Activated naive CD8-positive, alpha-beta T cell treated with anti-CD3 and anti-CD28 coated beads for 36 hours (primary cell): ENCODE data around the gene MEG3. TPM values are rescaled to one million over a fixed set of nuclear protein-coding genes. Genes with fewer than 3 reads are reported as not detected.

ENCODE experiments used
- DNase-seq: peaks from one replicate; pipeline ENCODE4 v3.0.0; 2021
- H3K27ac Mint-ChIP-seq: one replicate; pipeline ENCODE4 v1.8.0; 2022; ENCODE audit warnings: mild to moderate bottlenecking, moderate library complexity, mixed read lengths
- H3K27me3 Mint-ChIP-seq: one replicate; pipeline ENCODE4 v1.8.0; 2022; ENCODE audit warnings: mild to moderate bottlenecking, mixed read lengths
- H3K36me3 Mint-ChIP-seq: one replicate; pipeline ENCODE4 v1.8.0; 2021; ENCODE audit warnings: mild to moderate bottlenecking, mixed read lengths
- H3K4me1 Mint-ChIP-seq: one replicate; pipeline ENCODE4 v1.8.0; 2021; ENCODE audit warnings: mixed read lengths
- H3K4me3 Mint-ChIP-seq: one replicate; pipeline ENCODE4 v1.8.0; 2022; ENCODE audit warnings: mild to moderate bottlenecking, moderate library complexity, mixed read lengths
- H3K9me3 Mint-ChIP-seq: one replicate; pipeline ENCODE4 v1.8.0; 2022; ENCODE audit warnings: mixed read lengths
- total RNA-seq, 2 experiments: library from RNA; stranded (reverse); gene quantifications; one replicate each; pipeline ENCODE4 v1.2.3, GENCODE V29; 2021

Gene MEG3
- total RNA-seq, 2 experiments from 2014 or later = 0.10 TPM; not detected in 1

DNA sequence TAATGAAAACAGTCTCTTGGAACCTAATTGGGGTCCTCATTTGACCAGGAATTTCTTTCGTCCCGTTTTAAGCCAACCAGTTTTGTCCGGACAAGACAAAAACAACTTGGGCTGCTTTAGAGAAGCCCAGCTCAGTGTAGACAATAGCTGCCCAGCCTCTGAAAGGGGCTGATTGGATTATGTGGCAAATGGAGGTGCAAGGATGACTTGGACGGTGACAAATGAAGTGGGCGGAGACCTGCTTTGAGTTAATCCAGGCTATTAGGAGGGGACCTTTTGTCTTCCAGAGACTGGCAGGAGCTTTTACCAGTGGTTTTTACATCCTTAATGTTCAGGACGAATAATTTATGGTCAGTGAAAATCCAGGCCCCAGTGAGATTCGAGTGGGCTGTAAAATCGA, 4.8 kb downstream of the MEG3 start:
- Mint-ChIP-seq H3K4me3 (no peak overlapping the region), H3K4me1 (peaks cover 2% of the 10 kb centered on the region)

GRCh38 chr14:100832311-100832960, 6.5 kb downstream of the MEG3 start:
- no peak overlapping the region for H3K4me3 Mint-ChIP-seq
- H3K36me3 Mint-ChIP-seq = no peaks in the 10 kb centered on the region
- H3K27me3 Mint-ChIP-seq = peaks cover 21% of the 10 kb centered on the region
- H3K4me1 Mint-ChIP-seq = no peaks in the 10 kb centered on the region
- H3K27ac Mint-ChIP-seq = no peak overlapping the region
- no peak for DNase-seq
- peaks cover 5% of the 10 kb centered on the region for H3K9me3 Mint-ChIP-seq

More for the DNA sequence above, 4.8 kb downstream of the MEG3 start:
- Mint-ChIP-seq H3K36me3 (no peaks in the 10 kb centered on the region), H3K27ac (no peak overlapping the region), H3K9me3 (peaks cover 7% of the 10 kb centered on the region), H3K27me3 (peaks cover 37% of the 10 kb centered on the region)
- DNase-seq = no peak

GRCh38 chr14:100834082-100834793, 8.3 kb downstream of the MEG3 start:
- Mint-ChIP-seq H3K27ac (no peak overlapping the region), H3K9me3 (no peaks in the 10 kb centered on the region), H3K4me3 (no peak overlapping the region), H3K4me1 (no peaks in the 10 kb centered on the region), H3K36me3 (no peaks in the 10 kb centered on the region), H3K27me3 (peaks cover 6% of the 10 kb centered on the region)
- DNase-seq = no peak

DNA sequence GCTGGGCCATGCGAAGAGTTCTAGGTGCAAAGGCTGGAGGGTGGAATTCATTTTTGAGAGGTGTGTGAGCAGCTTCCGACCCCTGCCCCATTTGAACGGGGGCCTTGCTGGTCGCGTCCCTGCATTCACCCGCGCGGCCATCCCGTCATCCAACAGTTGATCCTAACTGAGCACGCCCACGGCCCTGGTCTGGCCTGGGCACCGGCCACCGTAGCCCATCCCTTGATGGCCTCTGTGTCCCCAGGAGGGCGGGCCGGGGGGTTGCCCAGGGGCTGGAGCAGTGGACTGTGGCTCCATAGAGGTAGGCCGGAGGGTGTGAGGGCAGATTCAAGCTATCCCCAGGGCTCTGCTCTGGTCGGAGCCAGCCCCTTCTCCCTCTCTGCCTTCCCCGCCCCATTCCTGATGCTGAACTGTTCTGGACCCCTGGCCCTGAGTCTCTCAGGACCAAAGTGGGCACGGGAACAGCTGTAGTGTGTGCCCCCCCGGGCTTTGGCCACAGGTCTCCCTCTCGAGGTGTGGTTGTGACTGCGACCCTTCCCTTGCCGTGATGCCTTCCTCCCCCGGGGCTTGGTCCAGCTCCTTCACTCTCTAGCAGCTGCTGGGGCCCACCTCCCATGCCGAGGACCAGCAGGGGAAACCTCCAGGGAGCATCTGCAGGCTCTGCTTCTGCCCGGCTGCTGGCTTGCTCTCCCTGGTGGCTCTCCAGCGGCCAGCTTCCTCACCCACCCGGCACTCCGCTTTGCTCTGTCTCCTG, 9.1 kb downstream of the MEG3 start:
- no peak overlapping the region for H3K4me3 Mint-ChIP-seq
- no peaks in the 10 kb centered on the region for H3K9me3 Mint-ChIP-seq
- DNase-seq = no peak
- peaks cover 5% of the 10 kb centered on the region for H3K27me3 Mint-ChIP-seq
- no peaks in the 10 kb centered on the region for H3K4me1 Mint-ChIP-seq
- H3K27ac Mint-ChIP-seq = no peak overlapping the region
- no peaks in the 10 kb centered on the region for H3K36me3 Mint-ChIP-seq

GRCh38 chr14:100835548-100836310, 9.8 kb downstream of the MEG3 start:
- Mint-ChIP-seq H3K4me3 (no peak overlapping the region), H3K4me1 (no peaks in the 10 kb centered on the region), H3K9me3 (no peaks in the 10 kb centered on the region), H3K27ac (no peak overlapping the region), H3K36me3 (no peaks in the 10 kb centered on the region), H3K27me3 (peaks cover 5% of the 10 kb centered on the region)
- no peak for DNase-seq

DNA sequence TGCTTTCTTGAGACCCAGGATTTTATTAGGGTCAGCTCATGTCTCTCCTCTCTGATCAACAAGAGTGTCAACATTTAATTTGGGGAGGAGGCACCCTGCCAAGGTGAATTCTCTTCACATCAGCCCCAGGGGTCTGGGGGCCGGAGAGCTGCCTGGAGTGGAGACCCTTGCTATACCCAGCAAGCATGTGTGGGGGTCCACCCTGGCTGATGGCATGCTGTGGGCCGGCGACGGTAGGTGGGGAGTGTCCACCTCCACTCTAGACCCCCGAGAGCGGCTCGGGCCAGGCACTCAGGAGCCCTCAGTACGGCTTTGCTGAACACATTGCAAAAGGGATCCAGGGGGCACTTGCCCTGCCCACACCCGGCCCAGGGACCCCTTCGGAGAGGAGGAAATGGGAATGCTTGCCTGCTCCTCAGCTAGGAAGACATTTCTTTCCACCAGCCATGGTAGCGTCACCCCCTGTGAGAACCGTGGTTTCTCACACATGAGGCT, 10.4 kb downstream of the MEG3 start:
- Mint-ChIP-seq H3K9me3 (no peaks in the 10 kb centered on the region), H3K27ac (no peak overlapping the region), H3K4me3 (no peak overlapping the region), H3K36me3 (no peaks in the 10 kb centered on the region), H3K4me1 (no peaks in the 10 kb centered on the region), H3K27me3 (peaks cover 5% of the 10 kb centered on the region)
- DNase-seq = no peak

DNA sequence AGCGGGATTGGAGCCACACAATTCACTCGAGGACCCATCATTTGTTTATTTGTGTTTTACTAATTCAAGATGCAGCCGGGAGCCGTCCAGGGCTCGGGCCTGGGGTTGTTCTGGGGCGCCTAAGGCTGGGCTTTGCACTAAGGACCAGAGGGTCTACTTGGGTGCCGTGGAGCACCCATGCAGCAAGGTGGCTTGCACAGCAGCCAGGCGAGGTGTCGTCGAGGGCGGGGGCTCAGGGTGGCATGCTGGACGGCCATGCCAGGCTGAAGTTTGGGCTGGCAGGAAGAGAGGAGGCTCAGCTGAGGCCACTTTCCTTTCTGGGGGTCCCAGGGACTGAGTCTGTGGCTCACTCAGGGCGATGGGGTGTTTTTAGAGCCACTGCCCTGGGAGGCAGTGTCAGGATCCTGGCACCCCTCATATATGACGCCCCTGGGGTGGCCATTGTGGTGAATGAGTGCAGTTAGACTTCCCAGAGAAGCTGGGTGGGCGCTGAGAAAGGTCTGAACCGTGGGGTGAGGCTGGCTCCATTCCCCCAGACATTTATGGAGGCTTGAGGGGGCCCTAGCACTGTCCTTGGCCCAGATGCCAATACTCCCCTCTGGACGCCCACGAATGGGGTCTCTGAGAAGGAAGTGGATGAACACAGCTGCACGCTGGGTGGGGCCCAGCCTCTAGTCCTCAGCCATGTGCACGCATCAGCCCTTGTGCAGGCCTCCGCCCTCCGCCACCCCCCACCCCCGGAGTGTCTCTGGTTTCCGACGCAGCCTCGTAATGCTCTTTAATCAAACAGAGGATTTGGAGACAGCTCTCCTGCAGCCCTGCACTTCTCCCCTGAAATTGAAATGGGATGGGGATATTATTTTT, 11.3 kb downstream of the MEG3 start:
- H3K27me3 Mint-ChIP-seq = peaks cover 5% of the 10 kb centered on the region
- DNase-seq = no peak
- no peak overlapping the region for H3K27ac Mint-ChIP-seq
- no peaks in the 10 kb centered on the region for H3K9me3 Mint-ChIP-seq
- H3K4me1 Mint-ChIP-seq = no peaks in the 10 kb centered on the region
- H3K36me3 Mint-ChIP-seq = no peaks in the 10 kb centered on the region
- no peak overlapping the region for H3K4me3 Mint-ChIP-seq

- no peak overlapping the region for H3K27ac Mint-ChIP-seq
- H3K36me3 Mint-ChIP-seq = no peaks in the 10 kb centered on the region
- H3K4me3 Mint-ChIP-seq = no peak overlapping the region
- peaks cover 3% of the 10 kb centered on the region for H3K4me1 Mint-ChIP-seq
- peaks cover under 1% of the 10 kb centered on the region for H3K27me3 Mint-ChIP-seq
- H3K9me3 Mint-ChIP-seq = no peaks in the 10 kb centered on the region
- DNase-seq = no peak
These were observed 12.0 kb downstream of the MEG3 start for GRCh38 chr14:100837805-100838350.

DNA sequence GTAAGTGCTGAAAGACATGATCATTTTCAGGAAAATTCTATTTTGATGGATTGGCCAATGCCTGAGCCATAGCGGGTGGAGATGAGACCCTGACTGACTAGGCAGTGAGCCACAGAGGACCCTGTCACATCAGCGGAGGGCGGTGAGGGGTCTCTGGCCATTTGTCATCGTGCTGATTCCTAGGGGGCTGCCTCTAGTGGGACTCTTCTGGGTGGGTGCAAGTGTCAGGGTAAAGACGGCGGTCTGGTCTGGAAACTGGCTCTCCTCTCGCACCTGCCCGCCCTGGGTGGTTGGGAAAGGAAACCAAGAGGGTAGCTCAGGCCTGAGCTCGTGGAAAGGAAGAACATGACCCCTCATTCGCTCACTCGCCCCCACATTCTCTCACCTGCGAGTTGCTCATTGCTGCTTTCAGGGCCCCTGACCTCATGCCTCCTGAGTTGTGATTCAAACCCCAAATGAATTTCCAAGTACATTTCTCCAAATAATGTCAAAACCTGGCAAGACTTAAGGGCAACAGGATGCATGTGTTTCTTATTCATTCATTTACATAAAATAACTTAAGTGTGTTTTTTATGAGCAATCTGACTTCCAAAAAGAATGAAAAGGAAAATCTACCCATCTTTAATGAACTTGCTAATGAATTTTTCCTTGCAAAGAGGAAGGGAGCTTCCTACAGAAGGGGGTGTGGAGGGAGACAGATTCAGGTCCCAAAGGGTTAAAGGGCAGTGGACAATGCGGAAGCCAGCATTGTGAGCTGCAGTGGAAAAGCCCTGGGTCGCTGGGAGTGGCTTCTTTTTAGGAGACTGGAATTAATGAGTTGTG, 12.8 kb downstream of the MEG3 start:
- peaks cover 3% of the 10 kb centered on the region for H3K4me1 Mint-ChIP-seq
- H3K36me3 Mint-ChIP-seq = no peaks in the 10 kb centered on the region
- no peaks in the 10 kb centered on the region for H3K9me3 Mint-ChIP-seq
- H3K4me3 Mint-ChIP-seq = no peak overlapping the region
- DNase-seq = no peak
- H3K27me3 Mint-ChIP-seq = no peaks in the 10 kb centered on the region
- no peak overlapping the region for H3K27ac Mint-ChIP-seq

DNA sequence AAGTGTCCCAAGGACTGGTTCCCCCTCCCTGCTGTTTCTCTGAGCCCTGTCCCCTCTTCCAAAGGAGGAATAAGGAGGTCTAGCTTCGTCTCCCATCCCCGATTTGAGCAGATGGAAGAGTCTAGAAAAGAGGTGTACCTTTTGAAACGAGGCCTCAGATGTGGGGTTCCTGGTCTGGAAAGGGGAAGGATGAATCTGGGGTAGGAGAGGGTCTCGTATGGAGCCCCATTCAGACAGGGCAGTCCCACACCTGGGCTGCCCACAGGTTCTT, 13.3 kb downstream of the MEG3 start:
- H3K4me3 Mint-ChIP-seq = no peak overlapping the region
- peaks cover 5% of the 10 kb centered on the region for H3K4me1 Mint-ChIP-seq
- DNase-seq = no peak
- H3K9me3 Mint-ChIP-seq = no peaks in the 10 kb centered on the region
- H3K36me3 Mint-ChIP-seq = no peaks in the 10 kb centered on the region
- H3K27me3 Mint-ChIP-seq = no peaks in the 10 kb centered on the region
- H3K27ac Mint-ChIP-seq = no peak overlapping the region

- Mint-ChIP-seq H3K27ac (no peak overlapping the region), H3K36me3 (no peaks in the 10 kb centered on the region), H3K4me3 (no peak overlapping the region), H3K27me3 (no peaks in the 10 kb centered on the region), H3K4me1 (peaks cover 7% of the 10 kb centered on the region), H3K9me3 (no peaks in the 10 kb centered on the region)
- no peak for DNase-seq
These were observed 13.8 kb downstream of the MEG3 start for GRCh38 chr14:100839681-100840111.

DNA sequence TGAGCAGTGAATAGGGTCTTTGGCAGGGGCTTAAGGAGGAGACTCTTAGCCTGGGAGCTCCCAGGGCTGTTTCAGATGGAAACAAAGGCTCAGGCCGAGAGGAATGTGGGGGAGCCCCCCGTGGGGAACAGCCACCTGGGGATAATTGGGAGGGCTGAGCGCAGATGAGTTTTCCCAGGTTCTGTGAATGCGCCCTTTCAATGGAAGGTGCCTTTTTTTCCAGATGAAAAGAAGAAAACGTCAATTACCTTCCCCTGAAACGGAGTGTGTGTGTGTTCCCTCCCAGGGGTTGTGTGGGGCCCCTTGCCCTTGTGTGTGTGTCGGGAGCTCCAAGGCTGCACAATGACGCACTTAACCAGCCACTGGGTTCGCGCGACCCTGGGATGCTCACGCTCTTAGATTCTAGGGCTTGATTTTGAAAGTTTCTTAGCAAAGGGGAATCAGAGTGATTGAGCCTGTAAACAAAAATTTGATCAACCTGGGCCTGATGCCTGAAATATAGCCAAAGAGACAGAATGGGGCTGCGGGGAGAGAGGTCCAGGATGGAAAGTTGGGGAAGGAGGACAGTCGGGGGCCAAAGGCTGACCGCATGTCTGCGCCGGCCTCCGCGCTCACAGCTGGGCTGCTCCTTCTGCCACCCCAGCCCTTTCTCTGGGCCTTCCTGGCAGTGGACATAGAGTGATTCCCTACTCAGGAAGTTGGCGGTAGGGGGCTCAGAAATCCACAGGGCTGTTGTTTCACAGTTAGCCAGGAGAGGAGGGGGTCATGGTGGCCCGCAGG, 14.6 kb downstream of the MEG3 start:
- peaks cover 7% of the 10 kb centered on the region for H3K4me1 Mint-ChIP-seq
- H3K27ac Mint-ChIP-seq = no peak overlapping the region
- no peaks in the 10 kb centered on the region for H3K9me3 Mint-ChIP-seq
- no peak overlapping the region for H3K4me3 Mint-ChIP-seq
- H3K36me3 Mint-ChIP-seq = no peaks in the 10 kb centered on the region
- no peaks in the 10 kb centered on the region for H3K27me3 Mint-ChIP-seq
- no peak for DNase-seq
